Measurements from ENCODE around the gene LAMA2. TPM values are rescaled to one million over a fixed set of nuclear protein-coding genes. Genes with fewer than 3 reads are reported as not detected.

The LAMA2 gene
- total RNA-seq, 1 experiment from 2014 or later = 8.2 TPM

DNA sequence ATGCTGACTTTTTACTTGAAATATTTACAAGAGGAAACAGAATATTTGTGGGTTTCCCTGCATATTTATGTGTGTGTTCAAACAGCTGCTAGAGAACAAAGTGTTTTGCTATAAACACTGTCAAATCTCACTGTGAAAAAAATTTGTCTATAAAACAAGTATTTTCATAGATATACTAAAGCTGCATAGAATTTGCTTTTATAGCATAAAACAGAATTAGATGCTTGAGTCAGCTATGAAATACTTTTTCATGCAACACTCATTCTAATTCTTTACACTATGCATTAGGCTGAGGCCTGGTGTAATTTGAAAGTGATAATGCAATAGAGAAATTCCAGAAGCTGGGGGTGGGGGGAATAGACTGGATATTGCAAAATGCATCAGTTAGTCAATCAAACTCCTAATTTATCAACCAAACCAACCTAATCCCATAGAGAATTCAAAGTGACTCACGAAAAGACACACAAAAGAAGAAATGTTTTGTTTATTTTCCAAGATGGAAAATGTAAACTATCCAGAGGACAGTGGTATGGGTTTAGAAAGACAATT is 148.2 kb downstream of the LAMA2 start:
- POLR2A ChIA-PET = no interaction called here
- Histone ChIP-seq H3K27me3 (ENCODE audit: insufficient read depth, low read length) (no peaks in the 10 kb centered on the region), H2AFZ (ENCODE audit: low read depth, low read length, poor library complexity, severe bottlenecking) (no peak overlapping the region), H3K9me3 (ENCODE audit: control insufficient read depth in 1 of 2, insufficient read depth in 1 of 2, low read depth in 1 of 2, low read length in 2 of 2) (no peaks in the 10 kb centered on the region), H3K4me2 (ENCODE audit: low read length) (no peak overlapping the region), H3K27ac (ENCODE audit: low read depth, low read length) (no peak overlapping the region), H3K4me3 (replicated peaks in 1 of 2; ENCODE audit: low read depth in 1 of 2, low read length in 2 of 2) (no peak overlapping the region), H3K9ac (ENCODE audit: low read length) (no peak overlapping the region), H3K36me3 (ENCODE audit: control insufficient read depth in 1 of 2, insufficient read depth in 2 of 2, low read length in 2 of 2) (no peaks in the 10 kb centered on the region), H3K4me1 (ENCODE audit: control insufficient read depth in 1 of 2, insufficient read depth in 2 of 2, low read length in 2 of 2) (no peaks in the 10 kb centered on the region), H4K20me1 (ENCODE audit: insufficient read depth) (no peaks in the 10 kb centered on the region), H3K9me2 (ENCODE audit: insufficient read depth) (no peaks in the 10 kb centered on the region; the same call in 1 of the 2 replicates), H3K79me2 (ENCODE audit: insufficient read depth, low read length) (no peaks in the 10 kb centered on the region)
- intact Hi-C loops (cut with micrococcal nuclease) = no loop called here
- TF ChIP-seq ELF1 (IDR thresholded peaks at IDR 0.05; ENCODE audit: borderline replicate concordance, low read depth) (no peak), FOSL1 (IDR thresholded peaks at IDR 0.05; ENCODE audit: low read depth) (no peak), ZNF274 (IDR thresholded peaks at IDR 0.05; ENCODE audit: low read depth, low read length) (no peak), TCF7L2 (IDR thresholded peaks at IDR 0.05; ENCODE audit: borderline replicate concordance, extremely low read depth, insufficient read depth, insufficient read length) (no peak), RAD21 (IDR thresholded peaks at IDR 0.05; ENCODE audit: low read depth) (no peak), CBX3 (IDR thresholded peaks at IDR 0.05; ENCODE audit: low read depth) (no peak), POLR2A (IDR thresholded peaks at IDR 0.05; ENCODE audit: borderline replicate concordance, extremely low read depth, insufficient read depth, insufficient read length) (no peak), EGR1 (IDR thresholded peaks at IDR 0.05; ENCODE audit: low read depth) (no peak), REST (IDR thresholded peaks at IDR 0.05; ENCODE audit: low read depth) (no peak), JUND (IDR thresholded peaks at IDR 0.05) (no peak), ZFX (IDR thresholded peaks at IDR 0.05) (no peak), SP1 (IDR thresholded peaks at IDR 0.05; ENCODE audit: low read depth) (no peak), SIN3A (IDR thresholded peaks at IDR 0.05; ENCODE audit: low read depth) (no peak), CEBPB (IDR thresholded peaks at IDR 0.05; ENCODE audit: low read depth) (no peak)
- TF ChIP-seq, protein P1, sequence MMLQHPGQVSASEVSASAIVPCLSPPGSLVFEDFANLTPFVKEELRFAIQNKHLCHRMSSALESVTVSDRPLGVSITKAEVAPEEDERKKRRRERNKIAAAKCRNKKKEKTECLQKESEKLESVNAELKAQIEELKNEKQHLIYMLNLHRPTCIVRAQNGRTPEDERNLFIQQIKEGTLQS (IDR thresholded peaks at IDR 0.05) = no peak
- TF ChIP-seq, protein P2, sequence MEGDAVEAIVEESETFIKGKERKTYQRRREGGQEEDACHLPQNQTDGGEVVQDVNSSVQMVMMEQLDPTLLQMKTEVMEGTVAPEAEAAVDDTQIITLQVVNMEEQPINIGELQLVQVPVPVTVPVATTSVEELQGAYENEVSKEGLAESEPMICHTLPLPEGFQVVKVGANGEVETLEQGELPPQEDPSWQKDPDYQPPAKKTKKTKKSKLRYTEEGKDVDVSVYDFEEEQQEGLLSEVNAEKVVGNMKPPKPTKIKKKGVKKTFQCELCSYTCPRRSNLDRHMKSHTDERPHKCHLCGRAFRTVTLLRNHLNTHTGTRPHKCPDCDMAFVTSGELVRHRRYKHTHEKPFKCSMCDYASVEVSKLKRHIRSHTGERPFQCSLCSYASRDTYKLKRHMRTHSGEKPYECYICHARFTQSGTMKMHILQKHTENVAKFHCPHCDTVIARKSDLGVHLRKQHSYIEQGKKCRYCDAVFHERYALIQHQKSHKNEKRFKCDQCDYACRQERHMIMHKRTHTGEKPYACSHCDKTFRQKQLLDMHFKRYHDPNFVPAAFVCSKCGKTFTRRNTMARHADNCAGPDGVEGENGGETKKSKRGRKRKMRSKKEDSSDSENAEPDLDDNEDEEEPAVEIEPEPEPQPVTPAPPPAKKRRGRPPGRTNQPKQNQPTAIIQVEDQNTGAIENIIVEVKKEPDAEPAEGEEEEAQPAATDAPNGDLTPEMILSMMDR (IDR thresholded peaks at IDR 0.05 in 2 of 3, conservative IDR thresholded peaks at IDR 0.05 in 1 of 3; ENCODE audit: borderline replicate concordance in 1 of 3, insufficient read depth in 1 of 3, low read depth in 2 of 3, low read length in 2 of 3) = no peak
- TF ChIP-seq, protein P3, sequence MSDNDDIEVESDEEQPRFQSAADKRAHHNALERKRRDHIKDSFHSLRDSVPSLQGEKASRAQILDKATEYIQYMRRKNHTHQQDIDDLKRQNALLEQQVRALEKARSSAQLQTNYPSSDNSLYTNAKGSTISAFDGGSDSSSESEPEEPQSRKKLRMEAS (IDR thresholded peaks at IDR 0.05) = no peak
- DNase-seq (ENCODE audit: low read depth, low spot score) (no peak), ATAC-seq (no peak)
- BruUV-seq (replicated peaks) = no TSS peak
- RAD21 ChIA-PET (ENCODE audit: low non-redundant PET in 1 of 2, low total read pairs in 2 of 2, uncharacterized antibody in 2 of 2, unreplicated experiment in 2 of 2) = no interaction called here
- CTCF ChIA-PET = no interaction called here
